ENCODE measurements around the gene KMT2A. TPM values are rescaled to one million over a fixed set of nuclear protein-coding genes. Genes with fewer than 3 reads are reported as not detected.

KMT2A gene
- total RNA-seq (ENCODE audit: low replicate concordance), result 12.3 and 14.9 TPM in 2 replicates

DNA sequence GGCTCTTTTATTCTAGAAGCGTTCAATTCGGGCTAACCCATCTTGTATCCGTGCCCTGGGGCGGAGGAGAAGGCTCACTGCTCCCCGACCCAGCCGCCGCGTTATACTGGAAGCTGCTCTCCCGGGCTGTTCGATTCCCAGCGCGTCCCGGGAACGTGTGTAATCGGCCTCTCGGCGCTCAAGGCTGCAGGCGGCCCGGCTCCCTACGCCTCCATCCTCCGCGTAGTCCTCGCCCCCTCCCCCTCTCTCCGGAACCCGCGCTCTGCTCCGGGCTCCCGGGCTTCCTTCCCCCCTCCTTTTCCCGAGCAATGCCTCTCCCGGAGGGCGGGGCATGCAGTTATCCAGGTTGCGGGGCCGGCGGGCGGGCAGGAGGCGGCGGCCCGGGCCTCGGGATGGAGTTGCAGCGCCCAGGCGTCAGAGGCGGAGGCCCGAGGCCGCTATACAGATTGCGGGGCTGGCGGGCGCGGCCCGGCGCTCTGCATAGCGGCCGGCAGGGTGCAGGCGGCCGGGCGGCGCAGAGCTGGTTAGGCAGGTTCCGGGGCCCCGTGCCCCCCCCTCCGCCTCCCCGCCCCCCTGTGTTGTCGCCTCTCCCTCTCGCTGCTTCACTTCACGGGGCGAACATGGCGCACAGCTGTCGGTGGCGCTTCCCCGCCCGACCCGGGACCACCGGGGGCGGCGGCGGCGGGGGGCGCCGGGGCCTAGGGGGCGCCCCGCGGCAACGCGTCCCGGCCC lies at the start of gene KMT2A:
TSS of gene KMT2A (plus strand) at position 600 of the 732 bp plus-strand sequence. CDS start at position 621, 21 bp downstream.

GRCh38 chr11:118401151-118401879 lies 35.0 kb upstream of the KMT2A start, which contains the start of gene ATP5MG:
Gene ATP5MG, plus strand, starts transcription at chr11:118401606. Its CDS starts 60 bp downstream, at chr11:118401666.

DNA sequence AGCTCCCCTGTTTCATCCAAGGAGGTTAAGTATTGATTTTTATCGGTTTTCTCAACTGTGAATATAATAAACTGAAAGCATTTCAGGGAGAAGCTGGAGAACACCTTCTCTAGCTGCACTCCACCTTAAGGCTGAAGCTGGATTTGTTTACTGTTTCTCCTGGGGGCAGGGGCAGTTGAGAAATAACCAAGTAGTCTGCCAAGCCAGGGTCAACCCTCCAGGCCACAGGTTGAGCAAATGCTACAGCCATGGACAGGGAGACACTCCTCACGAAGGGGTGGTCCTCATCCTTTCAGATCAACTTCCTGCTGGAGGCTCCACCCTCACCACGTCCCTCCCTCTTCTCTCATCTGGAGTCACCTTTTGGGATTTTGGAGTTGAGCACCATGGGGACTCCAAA lies 90.8 kb downstream of the KMT2A start, which contains the start of gene TTC36:
TSS of gene TTC36 (plus strand) at position 366 of the 400 bp plus-strand sequence. CDS start at position 387, 21 bp downstream.

DNA sequence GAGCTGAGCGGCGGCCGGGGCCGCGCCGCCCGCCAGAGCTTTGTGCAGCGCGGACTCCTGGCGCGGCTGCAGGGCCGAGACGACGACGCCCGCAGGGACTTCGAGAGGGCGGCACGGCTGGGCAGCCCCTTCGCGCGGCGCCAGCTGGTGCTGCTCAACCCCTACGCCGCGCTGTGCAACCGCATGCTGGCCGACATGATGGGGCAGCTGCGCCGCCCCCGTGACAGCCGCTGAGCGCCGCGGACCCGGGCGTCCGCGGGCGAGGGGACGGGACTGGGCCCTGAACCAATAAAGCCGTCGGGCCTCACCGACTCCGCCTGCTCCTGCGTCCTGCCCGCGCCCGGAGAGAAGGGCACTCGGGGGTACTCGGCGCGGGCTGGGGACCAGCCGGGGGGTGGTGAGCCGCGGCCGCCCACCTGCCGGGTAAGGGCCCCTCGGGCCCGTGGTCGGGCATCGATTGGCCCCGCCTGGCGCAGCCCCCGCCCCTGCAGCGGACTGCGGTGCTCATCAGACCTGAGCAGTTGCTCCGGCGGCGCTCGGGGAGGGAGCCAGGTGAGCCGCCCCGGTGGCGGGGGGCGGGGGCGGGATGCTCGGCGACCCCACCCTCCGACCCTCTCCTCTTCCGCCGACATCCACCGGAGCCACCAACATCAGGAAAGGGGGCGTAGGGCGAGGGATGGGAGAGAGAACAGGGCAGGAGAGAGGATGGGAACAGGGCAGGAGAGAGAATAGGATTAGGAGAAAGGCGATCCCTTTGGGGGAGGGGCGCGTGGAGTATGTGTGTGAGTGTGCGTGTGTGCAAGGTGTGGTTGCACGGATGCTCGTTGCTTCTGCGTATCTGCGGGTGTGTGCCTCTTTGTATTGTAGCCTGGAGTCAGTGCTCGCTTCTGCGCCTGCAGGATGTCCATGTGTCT lies 94.6 kb downstream of the KMT2A start, which contains the start of gene TMEM25:
TSS of gene TMEM25 (plus strand) at position 510 of the 914 bp plus-strand sequence. CDS start 610 bp downstream, outside the sequence.

DNA sequence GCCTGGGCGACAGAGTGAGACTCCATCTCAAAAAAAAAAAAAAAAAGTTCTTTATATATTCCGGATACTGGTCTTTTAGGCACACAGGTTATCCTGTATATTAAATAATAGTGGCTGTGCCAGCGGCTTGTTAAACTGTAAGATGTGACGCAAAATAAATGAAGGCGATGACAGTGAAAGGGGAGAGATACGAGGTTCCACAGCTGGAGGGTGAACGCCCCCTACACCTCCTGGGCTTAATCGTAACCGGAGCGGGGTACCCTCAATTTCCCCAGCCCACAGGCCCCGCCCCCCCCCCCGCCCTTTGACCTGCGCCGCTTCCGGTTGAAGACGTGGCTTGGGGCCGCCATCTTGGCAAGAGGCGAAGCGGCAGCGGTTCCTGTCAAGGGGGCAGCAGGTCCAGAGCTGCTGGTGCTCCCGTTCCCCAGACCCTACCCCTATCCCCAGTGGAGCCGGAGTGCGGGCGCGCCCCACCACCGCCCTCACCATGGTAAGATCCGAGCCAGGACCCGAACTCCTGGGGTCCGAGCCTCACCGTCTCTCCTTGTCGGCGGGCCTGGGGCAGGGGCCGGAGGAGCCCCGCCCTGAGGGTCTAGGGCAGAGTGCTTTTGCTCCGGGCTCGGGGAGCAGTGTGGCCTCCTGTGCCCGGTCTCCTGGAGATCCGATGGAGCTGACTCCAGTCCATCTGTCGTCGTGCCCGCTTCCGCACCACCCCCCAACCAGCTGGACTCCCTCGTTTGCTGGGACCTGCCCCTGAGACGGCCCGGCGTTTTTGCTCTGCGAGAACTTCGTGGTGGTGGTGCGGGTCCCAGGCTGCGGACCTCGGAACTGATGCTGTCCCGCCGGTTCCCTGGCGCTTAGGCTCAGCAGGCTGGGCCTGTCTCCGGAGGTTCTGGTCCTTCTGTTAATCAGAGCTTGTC lies 136.0 kb downstream of the KMT2A start, which contains the start of gene ARCN1:
TSS of gene ARCN1 (plus strand) at position 349 of the 920 bp plus-strand sequence. CDS start at position 488, 139 bp downstream.

Other genes starting within 250 kb of the KMT2A start
- gene JAML, start 211.5 kb upstream of the KMT2A start, total RNA-seq (ENCODE audit: low replicate concordance), result not detected in 2 replicates
- 0.12 and 1.1 TPM in 2 replicates for gene MPZL3, start 184.1 kb upstream of the KMT2A start, total RNA-seq (ENCODE audit: low replicate concordance)
- 0.08 and 0.94 TPM in 2 replicates for gene MPZL2, start 172.2 kb upstream of the KMT2A start, total RNA-seq (ENCODE audit: low replicate concordance)
- not detected in 2 replicates for gene CD3E, start 131.8 kb upstream of the KMT2A start, total RNA-seq (ENCODE audit: low replicate concordance)
- gene CD3D, start 93.8 kb upstream of the KMT2A start, total RNA-seq (ENCODE audit: low replicate concordance), result not detected in 2 replicates
- not detected in 2 replicates for gene CD3G, start 92.1 kb upstream of the KMT2A start, total RNA-seq (ENCODE audit: low replicate concordance)
- gene UBE4A, start 76.9 kb upstream of the KMT2A start, total RNA-seq (ENCODE audit: low replicate concordance), result 13.3 and 26.5 TPM in 2 replicates
- gene ATP5MG, start 34.9 kb upstream of the KMT2A start, total RNA-seq (ENCODE audit: low replicate concordance), result 126 and 165 TPM in 2 replicates
- gene TTC36, start 91.0 kb downstream of the KMT2A start, total RNA-seq (ENCODE audit: low replicate concordance), result 0.83 TPM in 1 of 2 replicates, not detected in the other
- 6.7 and 15.2 TPM in 2 replicates for gene TMEM25, start 94.7 kb downstream of the KMT2A start, total RNA-seq (ENCODE audit: low replicate concordance)
- gene IFT46, start 129.4 kb downstream of the KMT2A start, total RNA-seq (ENCODE audit: low replicate concordance), result 21.2 and 21.6 TPM in 2 replicates
- 135 and 146 TPM in 2 replicates for gene ARCN1, start 135.9 kb downstream of the KMT2A start, total RNA-seq (ENCODE audit: low replicate concordance)
- gene PHLDB1, start 171.1 kb downstream of the KMT2A start, total RNA-seq (ENCODE audit: low replicate concordance), result 41.5 and 114 TPM in 2 replicates
- gene TREH, start 243.2 kb downstream of the KMT2A start, total RNA-seq (ENCODE audit: low replicate concordance), result 0.08 and 0.12 TPM in 2 replicates

Data from smooth muscle cell of the coronary artery (primary cell).